Stimulated activated CD4-positive, alpha-beta T cell treated with anti-CD3 and anti-CD28 coated beads, TNF-alpha, amount 100 ng/mL, for 24 hours (primary cell): ENCODE measurements around the gene SETX.

Source experiments
- DNase-seq, 3 experiments: peaks; one replicate each; pipeline ENCODE4 v3.0.0-alpha.2; 2020; ENCODE audit warnings: low read depth in 3 of 3

SETX gene

GRCh38 chr9:132288361-132288760 is 66.4 kb downstream of the SETX start:
- no peak for DNase-seq

GRCh38 chr9:132287256-132287760 is 67.5 kb downstream of the SETX start:
- DNase-seq, result no peak

DNA sequence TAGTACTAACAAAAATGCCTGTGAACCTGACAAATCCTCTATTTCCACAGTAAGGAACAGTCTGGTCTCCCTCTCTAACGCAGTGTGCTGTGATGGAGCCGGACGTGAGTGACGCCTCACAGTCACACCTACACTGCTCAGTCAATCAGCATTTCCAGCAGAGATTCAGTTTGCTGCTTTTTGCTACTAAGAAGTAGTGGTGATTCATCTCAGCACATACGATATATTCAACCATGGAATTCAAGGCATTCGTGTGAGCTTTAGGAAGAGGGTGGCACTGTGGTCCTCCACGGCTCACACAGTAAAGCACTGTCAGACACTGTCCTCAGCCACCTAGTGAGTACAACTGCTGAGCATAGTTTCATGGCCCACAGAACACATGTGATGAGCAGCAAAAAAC is 70.9 kb downstream of the SETX start:
- DNase-seq, result no peak

DNA sequence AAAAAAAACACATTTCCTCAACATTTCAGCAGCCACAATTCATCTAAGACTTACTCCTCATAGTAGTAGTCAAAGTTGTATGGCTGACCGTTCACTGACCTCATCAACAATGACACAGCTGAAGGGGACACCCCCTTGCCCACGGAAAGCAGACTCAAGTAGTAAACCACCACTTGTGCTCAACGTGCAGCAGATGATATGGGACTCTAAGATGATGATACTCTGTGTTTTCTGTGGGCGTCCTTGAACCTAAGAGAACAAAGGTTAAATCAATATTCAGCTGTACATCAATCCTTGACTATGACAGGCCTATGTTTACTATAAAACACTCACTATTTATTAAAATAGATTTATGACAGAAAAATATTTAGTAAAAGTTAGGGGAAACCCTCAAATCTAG is 71.6 kb downstream of the SETX start:
- DNase-seq, result no peak

GRCh38 chr9:132274861-132275260 is 79.9 kb downstream of the SETX start:
- DNase-seq, result no peak

GRCh38 chr9:132269704-132270516 is 84.9 kb downstream of the SETX start:
- peak in 2 of 3 experiments; percentile 17 to 36 for DNase-seq

DNA sequence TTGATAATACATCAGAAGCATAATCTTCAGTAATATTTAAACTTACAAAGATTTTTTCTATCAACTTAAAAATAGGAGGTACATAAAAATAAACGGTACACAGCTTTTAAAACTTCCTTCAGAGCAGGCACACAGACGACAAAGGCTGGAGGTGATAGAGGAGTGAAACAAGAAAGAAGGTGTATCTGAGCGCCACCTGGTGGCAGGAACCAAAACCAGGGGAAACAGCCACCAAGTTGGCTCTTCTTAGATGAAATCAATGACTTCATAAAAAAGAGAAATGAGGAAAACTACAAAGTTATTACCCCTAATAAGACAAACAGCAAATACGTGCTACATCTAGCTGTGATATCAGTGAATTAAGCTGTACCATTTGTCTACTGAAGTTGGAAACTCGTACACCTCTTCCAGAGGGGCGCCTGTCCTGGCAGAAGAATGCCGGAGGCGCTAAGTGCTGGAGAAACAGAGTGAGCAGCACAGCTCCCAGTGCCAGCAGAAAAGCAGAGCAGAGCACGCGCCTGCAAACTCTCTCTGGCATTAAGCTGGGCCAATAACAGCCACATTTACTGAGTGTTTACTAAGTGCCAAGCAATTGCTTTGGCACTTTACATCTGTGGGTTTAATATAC is 85.9 kb downstream of the SETX start:
- DNase-seq, result peak; percentile 30 to 66 (median 38)

- no peak for DNase-seq
These were observed 87.1 kb downstream of the SETX start for GRCh38 chr9:132267660-132268059.

DNA sequence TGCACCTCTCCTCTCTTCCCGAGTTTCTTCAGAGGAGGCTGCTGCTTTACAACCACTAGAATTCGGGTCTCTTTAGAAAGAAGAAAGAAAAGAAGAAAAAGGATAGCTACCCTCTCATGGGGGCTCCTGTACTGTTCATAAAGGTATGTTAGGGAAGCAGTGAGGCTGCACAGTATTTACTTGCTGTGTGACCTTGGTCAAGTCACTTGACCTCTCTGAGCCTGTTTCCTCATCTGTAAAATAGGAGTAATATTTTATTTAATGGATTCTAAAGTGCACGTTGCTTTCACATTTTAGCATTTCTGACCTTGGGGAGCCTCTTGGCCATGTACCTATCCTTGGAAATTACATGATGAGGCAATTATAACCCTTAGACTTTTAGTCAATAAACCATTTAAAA is 88.8 kb downstream of the SETX start:
- DNase-seq, result no peak

DNA sequence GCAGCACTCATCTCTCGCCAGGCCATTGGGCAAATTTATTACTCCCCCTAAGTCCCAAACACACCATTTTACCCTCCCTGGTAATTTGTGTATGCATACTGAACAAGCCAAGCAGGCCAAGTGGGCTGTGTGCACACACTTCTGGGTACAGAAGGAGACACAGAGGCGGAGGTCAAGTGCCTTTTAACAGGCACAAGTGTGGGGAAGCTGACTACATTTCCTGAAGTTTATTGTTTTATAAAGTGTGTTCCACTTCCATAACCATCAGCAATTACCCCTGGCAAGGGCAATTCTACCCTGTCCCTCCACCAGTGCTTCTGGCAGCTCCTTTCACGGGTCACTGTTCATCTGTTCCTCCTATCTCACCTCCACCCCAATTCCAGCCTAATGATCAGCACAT is 93.9 kb downstream of the SETX start:
- no peak for DNase-seq

- DNase-seq, result no peak
These were observed 104.2 kb downstream of the SETX start for GRCh38 chr9:132250324-132251262.

DNA sequence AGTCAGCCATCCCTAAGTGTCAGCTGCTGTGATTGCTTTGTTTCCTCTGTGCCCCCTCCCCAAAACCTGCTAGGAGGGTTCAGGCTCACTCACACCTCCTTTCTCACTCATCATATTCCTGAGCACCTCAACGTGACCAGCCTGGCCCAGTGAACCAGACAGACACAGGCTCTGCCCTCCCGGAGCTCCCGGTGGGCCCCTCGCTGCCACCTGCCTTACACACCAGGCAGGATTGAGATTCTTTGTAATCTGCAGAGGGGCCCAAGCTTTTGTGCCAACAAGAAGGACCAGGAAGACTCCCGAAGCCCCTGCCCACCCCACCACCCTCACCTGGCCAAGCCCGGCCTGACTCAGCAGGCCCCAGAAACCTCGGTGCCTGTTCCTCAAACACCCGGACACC is 105.1 kb downstream of the SETX start:
- DNase-seq, result no peak

GRCh38 chr9:132249123-132249522 is 105.7 kb downstream of the SETX start:
- no peak for DNase-seq

DNA sequence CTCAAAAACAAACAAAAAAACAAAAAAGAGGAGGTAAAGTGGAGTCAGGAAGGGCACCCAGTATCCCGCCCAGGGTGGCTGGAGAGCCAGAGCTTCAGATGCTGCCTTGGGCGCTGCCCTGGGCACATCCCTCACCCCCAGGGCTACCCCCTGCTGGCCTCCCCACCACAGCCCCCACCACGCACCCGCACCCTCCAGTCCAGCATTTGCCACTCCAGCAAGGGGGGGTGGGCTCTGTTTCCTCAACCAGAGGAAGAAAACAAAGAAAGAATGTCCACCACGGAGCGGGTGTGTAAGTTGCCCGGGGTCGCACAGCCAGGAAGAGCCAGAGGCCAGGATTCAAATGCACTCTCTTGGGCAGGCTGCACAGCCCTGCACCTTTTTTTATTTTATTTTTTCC is 106.8 kb downstream of the SETX start:
- DNase-seq, result no peak

DNA sequence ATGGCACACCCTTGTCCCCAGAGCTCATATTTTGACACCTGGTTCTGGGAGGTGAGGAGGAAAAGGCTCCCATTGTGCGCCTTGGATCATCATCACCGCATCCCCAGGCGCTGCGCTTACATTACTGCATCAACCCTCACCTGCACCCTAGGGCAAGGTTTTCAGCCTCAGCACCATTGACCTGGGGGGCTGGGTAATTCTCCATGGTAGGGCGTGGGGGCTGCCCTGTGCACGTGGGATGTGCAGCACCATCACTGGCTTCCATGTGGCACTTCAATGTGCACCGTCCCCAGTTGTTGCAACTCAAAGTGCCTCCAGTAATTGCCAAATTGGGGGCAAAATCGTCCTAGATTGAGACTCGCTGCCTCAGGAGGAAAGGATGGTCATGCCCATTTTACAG is 109.3 kb downstream of the SETX start:
- no peak for DNase-seq

DNA sequence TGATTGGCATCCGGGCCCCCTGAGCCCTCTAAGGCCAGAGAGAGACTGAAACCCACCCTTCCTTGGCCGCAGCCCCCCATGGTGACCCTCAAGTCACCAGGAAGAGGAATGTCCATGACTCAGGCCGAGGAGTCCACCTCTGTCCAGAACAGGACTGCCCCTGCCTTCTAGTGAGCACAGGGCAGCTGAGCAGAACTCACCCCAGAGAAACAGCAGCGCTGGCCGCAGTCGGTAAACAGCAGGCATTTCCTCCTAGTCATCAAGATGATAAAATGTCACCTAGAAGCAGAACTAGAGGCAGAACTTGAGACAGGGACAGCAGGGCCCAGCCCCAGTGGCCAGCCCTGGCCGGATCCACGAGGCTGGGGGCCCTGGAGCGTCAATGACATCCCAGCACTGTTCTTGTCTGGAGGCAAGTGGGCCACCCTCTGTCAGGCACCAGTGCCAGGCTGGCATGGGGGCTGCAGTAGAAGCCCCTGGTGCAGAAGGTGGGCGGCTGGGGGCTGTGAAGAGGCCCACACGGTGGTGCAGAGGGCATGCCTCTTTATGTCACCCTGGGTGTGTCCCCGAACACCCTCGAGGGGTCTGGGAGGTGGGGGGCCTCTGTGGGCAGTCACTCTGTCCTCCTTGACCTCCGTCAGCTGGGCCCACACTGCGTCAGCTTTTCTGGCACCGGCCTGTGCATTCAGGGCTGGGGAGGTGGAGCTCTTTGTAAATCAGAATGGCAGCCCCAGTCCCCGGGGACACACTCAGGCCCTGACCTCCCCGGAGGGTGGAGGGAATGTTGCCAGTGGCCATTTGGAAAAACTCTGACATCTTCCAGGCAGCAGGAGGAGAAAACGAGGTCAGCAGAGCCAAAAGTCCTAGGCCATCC is 110.0 kb downstream of the SETX start:
- no peak for DNase-seq

GRCh38 chr9:132243156-132244074 is 111.4 kb downstream of the SETX start:
- no peak for DNase-seq

- no peak for DNase-seq
These were observed 112.1 kb downstream of the SETX start for GRCh38 chr9:132242621-132243155.

DNA sequence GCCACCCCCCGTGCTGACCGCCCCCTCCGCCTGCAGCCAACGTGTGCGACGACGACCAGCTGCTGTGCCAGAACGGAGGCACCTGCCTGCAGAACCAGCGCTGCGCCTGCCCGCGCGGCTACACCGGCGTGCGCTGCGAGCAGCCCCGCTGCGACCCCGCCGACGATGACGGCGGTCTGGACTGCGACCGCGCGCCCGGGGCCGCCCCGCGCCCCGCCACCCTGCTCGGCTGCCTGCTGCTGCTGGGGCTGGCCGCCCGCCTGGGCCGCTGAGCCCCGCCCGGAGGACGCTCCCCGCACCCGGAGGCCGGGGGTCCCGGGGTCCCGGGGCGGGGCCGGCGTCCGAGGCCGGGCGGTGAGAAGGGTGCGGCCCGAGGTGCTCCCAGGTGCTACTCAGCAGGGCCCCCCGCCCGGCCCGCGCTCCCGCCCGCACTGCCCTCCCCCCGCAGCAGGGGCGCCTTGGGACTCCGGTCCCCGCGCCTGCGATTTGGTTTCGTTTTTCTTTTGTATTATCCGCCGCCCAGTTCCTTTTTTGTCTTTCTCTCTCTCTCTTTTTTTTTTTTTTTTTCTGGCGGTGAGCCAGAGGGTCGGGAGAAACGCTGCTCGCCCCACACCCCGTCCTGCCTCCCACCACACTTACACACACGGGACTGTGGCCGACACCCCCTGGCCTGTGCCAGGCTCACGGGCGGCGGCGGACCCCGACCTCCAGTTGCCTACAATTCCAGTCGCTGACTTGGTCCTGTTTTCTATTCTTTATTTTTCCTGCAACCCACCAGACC is 112.8 kb downstream of the SETX start:
- peak in 1 of 3 experiments; percentile 22 for DNase-seq
